ENCODE data around the gene RAF1. TPM values are rescaled to one million over a fixed set of nuclear protein-coding genes. Genes with fewer than 3 reads are reported as not detected.

Gene RAF1
- total and polyA plus RNA-seq, 2 donors (not counting 3 experiments of a cell fraction or from before 2014, with no cell fraction given): 73.8 to 86.2 TPM

DNA sequence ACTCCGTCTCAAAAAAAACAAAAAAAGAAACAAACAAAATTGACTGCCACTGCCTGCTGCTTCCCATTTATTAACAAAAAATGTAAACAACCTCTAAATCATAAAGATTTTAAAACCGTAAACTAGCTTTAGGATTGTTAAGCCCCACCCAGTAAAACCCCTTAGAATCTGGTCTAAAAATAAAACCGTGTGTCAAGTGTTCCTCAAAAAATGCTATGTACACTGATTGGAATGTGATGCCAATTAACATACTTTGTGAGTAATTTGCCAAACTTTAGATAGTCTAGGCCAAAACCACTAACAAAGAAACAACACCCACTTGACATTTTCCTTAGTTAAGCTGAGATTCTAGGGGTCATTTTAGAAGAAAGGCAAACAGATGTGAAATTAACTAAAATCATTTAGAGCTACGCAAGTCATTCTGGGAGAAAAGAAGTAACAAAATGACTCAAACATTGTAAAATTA is 5.3 kb downstream of the RAF1 start:
- Histone ChIP-seq H3K27me3 (ENCODE audit: control insufficient read depth in 2 of 2, insufficient read depth in 2 of 2, low read length in 2 of 2) (no peaks in the 10 kb centered on the region), H4K20me1 (replicated peaks; ENCODE audit: control insufficient read depth, extremely low read depth, insufficient read depth, low read length) (peaks cover 7% of the 10 kb centered on the region), H3K9ac (replicated peaks; ENCODE audit: extremely low read depth, insufficient read depth, low read length) (no peak overlapping the region), H3K9me1 (replicated peaks; ENCODE audit: control insufficient read depth, extremely low read depth, insufficient read depth, low read length) (no peaks in the 10 kb centered on the region), H3K4me3 (replicated peaks in 1 of 3; ENCODE audit: insufficient read depth in 1 of 3, low read depth in 1 of 3, low read length in 3 of 3) (no peak overlapping the region), H3K9me3 (replicated peaks; ENCODE audit: control insufficient read depth, insufficient read depth, low read length) (no peaks in the 10 kb centered on the region), H3K36me3 (ENCODE audit: control insufficient read depth in 2 of 2, extremely low read depth in 1 of 2, insufficient read depth in 2 of 2, low read length in 2 of 2) (no peaks in the 10 kb centered on the region), H3K79me2 (ENCODE audit: control insufficient read depth, insufficient read depth, low read length) (peaks cover 100% of the 10 kb centered on the region), H3K4me1 (ENCODE audit: control insufficient read depth, extremely low read depth, insufficient read depth, low read length) (peaks cover 13% of the 10 kb centered on the region), H3K4me2 (ENCODE audit: insufficient read depth, low read length) (no peak overlapping the region), H3K27ac (ENCODE audit: insufficient read depth, low read depth, low read length) (no peak overlapping the region), H2AFZ (ENCODE audit: low read depth, low read length) (no peak overlapping the region)
- BruUV-seq (replicated peaks): no TSS peak
- dilution Hi-C loops (cut with MboI; ENCODE audit: extremely low pct_ligation_motif_present, low sequenced_read_pairs) (no loop called here), intact Hi-C loops (cut with micrococcal nuclease) (no loop called here)
- FAIRE-seq: no peak
- no peak for TF ChIP-seq MAX (IDR thresholded peaks at IDR 0.05; ENCODE audit: insufficient read depth, insufficient read length)
- TF ChIP-seq JUN (IDR thresholded peaks at IDR 0.05; ENCODE audit: borderline replicate concordance, insufficient read depth, insufficient read length, low read depth): no peak
- TF ChIP-seq MYC (IDR thresholded peaks at IDR 0.05; ENCODE audit: low read depth, low read length): no peak
- TF ChIP-seq CTCF (IDR thresholded peaks at IDR 0.05; ENCODE audit: extremely low read depth in 1 of 2, insufficient read depth in 1 of 2, low read depth in 1 of 2, low read length in 2 of 2): no peak
- TF ChIP-seq POLR2AphosphoS5 (IDR thresholded peaks at IDR 0.05; ENCODE audit: insufficient read depth, low read depth, low read length): no peak
- no peak for TF ChIP-seq POLR2A (IDR thresholded peaks at IDR 0.05; ENCODE audit: low read depth, low read length)
- TF ChIP-seq FOS (IDR thresholded peaks at IDR 0.05; ENCODE audit: borderline replicate concordance, insufficient read depth, low read length): no peak
- TF ChIP-seq GATA2 (IDR thresholded peaks at IDR 0.05; ENCODE audit: insufficient read depth, insufficient read length, low read depth, low read length): no peak
- TF ChIP-seq EZH2 (IDR thresholded peaks at IDR 0.05; ENCODE audit: borderline replicate concordance, low read depth, low read length, severe bottlenecking): no peak
- no peak for DNase-seq (ENCODE audit: low read depth, low spot score)
- POLR2A ChIA-PET: no interaction called here
- CTCF ChIA-PET: interaction anchor here (1.1 kb wide), 1 partner anchor 11 kb away, joined by 3 read pairs; no protein-coding TSS in a partner anchor

Data from endothelial cell of umbilical vein (primary cell).